GM04504 (cell line): ENCODE measurements around the gene ITK.
"Not testable (repeated sequence)": the region's sequence is repeated elsewhere in the genome, so short reads cannot be mapped to it uniquely, and the experiment has no call there.

Experiments
- DNase-seq: peaks from one replicate; pipeline ENCODE4 v3.0.0-alpha.2; 2012; ENCODE audit warnings: low read depth

ITK gene

GRCh38 chr5:157213527-157214243, 33.0 kb downstream of the ITK start:
- no peak for DNase-seq

- no peak for DNase-seq
These were observed 33.8 kb downstream of the ITK start for GRCh38 chr5:157214415-157214814.

GRCh38 chr5:157214861-157215513, 34.3 kb downstream of the ITK start:
- no peak for DNase-seq

GRCh38 chr5:157215514-157216167, 35.0 kb downstream of the ITK start:
- no peak for DNase-seq

GRCh38 chr5:157216391-157217142, 35.9 kb downstream of the ITK start:
- DNase-seq, result no peak

- DNase-seq, result no peak
These were observed 36.8 kb downstream of the ITK start for GRCh38 chr5:157217289-157218024.

GRCh38 chr5:157219491-157220271, 39.0 kb downstream of the ITK start:
- DNase-seq, result no peak

GRCh38 chr5:157221959-157222358, 41.3 kb downstream of the ITK start:
- no peak for DNase-seq

GRCh38 chr5:157222506-157223230, 42.0 kb downstream of the ITK start:
- peak; percentile 53 for DNase-seq

GRCh38 chr5:157225469-157226422, 45.1 kb downstream of the ITK start:
- DNase-seq, result no peak

GRCh38 chr5:157230610-157231009, 50.0 kb downstream of the ITK start:
- DNase-seq, result no peak

GRCh38 chr5:157232706-157233105, 52.1 kb downstream of the ITK start:
- no peak for DNase-seq

- DNase-seq, result no peak
These were observed 52.9 kb downstream of the ITK start for GRCh38 chr5:157233515-157233914.

- DNase-seq, result no peak
These were observed 55.8 kb downstream of the ITK start for GRCh38 chr5:157236423-157236822.

GRCh38 chr5:157241483-157241882, 60.8 kb downstream of the ITK start:
- DNase-seq, result no peak

GRCh38 chr5:157244704-157245103, 64.1 kb downstream of the ITK start:
- not testable (repeated sequence) for DNase-seq

- no peak for DNase-seq
These were observed 64.8 kb downstream of the ITK start for GRCh38 chr5:157245476-157245875.

GRCh38 chr5:157245886-157246285, 65.2 kb downstream of the ITK start:
- no peak for DNase-seq

- DNase-seq, result no peak
These were observed 66.6 kb downstream of the ITK start for GRCh38 chr5:157247267-157247666.
